NCI-H2107 (cell line): ENCODE measurements around the gene PHACTR1.
"Not testable (repeated sequence)": the region's sequence is repeated elsewhere in the genome, so short reads cannot be mapped to it uniquely, and the experiment has no call there.

Experiments used
- DNase-seq: peaks from one replicate; lab custom pipeline; 2025; lab: John Stamatoyannopoulos, UW

The PHACTR1 gene

GRCh38 chr6:12903246-12903645 is 186.7 kb downstream of the PHACTR1 start:
- DNase-seq = no peak

DNA sequence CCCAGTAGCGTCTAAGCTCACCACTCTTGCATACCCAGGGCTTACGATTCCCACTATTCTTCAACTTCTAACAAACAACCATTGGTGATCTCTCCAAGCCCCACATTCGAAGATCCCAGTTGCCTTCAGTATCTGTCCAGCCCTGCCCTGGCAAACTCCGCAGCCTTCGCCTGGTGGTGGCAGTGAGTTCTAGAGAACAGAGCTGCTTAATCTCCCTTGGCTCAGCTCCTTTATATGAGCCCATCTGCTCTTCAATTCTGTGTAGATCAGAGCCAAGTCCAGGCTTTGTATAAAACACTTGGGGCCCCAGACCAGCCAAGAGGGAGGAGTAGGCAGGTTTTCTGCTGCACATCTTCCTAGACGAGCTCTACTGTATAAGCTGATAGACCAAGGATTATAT is 193.3 kb downstream of the PHACTR1 start:
- no peak for DNase-seq

DNA sequence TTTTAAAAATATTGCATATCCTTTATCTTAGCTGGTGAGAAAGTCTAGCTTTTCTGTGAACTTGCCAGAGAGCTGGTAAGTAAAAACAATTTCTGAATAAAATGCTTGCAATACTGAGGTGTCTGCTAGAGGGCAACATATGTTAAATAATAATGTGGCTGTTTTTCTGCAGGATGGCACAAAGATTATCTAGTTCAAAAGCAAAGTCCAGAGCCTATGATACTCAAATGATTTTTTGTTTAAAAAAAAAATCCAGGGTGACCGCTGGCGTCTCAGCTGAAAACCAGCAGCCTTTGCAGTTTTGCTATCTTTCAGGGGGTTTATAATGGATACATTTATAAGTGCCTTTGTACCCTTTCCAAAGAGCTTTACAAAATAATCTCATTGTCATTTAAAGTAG is 194.9 kb downstream of the PHACTR1 start:
- no peak for DNase-seq

GRCh38 chr6:12913201-12913600 is 196.6 kb downstream of the PHACTR1 start:
- no peak for DNase-seq

DNA sequence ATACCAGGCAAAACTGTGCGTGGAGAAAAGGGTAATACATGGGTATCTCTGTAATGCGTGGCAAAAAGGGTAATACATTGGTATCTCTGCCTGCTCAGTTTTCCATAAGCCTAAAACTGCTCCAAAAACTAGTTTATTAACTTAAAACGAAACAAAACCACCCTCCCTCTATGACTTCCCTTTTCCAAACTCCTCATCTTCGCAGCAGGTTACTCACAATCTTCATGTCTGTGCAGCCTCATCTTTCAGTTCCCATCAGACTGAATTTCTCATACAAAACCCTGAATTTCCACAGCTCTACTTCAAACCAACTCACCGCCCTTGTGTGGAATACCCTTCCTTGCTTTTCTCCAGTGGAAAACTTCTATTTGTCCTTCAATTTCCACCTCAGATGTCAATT is 199.4 kb downstream of the PHACTR1 start:
- DNase-seq = no peak

DNA sequence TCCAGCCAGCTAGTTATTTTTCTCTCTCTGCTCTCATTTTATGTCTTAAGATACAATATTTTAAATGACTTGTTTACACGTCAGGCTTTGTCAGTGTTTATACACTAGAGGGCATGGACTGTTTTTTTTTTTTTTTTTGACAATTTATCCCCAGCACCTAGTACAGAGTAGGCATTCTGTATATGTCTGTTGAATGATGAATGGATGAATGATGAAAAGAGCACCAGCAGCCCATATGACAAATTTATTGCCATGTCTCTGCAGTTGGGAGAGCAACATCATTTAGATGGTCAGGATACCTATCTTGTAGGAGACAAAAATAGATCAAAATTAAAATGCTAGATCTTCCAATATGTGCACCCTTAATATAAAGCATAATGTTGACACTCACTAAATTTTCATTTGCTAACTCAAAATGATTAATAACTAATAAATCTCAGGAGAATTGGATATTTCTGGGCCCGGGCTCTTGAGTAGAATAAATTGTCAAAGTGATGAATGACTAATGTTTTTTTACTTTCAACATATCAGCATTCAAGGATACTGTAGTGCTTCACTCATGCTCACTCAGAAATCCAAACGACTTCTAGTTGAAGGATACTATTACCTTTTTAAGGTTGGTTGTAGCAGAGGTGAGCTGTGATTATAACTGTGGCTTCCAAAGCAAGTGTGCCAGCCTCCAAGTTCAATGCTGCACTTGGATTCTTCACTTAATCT is 200.0 kb downstream of the PHACTR1 start:
- no peak for DNase-seq

DNA sequence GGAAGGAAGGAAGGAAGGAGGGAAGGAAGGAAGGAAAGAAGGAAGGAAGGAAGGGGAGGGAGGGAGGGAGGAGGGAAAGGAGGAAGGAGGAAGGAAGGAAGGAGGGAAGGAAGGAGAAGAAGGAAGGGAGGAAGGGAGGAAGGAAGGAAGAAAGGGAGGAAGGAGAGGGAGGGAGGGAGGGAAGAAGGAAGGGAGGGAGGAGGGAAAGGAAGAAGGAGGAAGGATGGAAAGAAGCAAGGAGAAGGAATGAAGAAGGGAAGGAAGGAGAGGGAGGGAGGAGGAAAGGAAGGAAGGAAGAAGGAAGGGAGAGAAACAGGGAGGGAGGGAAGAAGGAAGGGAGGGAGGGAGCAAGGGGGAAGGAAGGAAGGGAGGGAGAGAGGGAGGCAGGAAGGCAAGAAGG is 204.9 kb downstream of the PHACTR1 start:
- no peak for DNase-seq

- no peak for DNase-seq
Observed at GRCh38 chr6:12923644-12924235, 207.2 kb downstream of the PHACTR1 start.

DNA sequence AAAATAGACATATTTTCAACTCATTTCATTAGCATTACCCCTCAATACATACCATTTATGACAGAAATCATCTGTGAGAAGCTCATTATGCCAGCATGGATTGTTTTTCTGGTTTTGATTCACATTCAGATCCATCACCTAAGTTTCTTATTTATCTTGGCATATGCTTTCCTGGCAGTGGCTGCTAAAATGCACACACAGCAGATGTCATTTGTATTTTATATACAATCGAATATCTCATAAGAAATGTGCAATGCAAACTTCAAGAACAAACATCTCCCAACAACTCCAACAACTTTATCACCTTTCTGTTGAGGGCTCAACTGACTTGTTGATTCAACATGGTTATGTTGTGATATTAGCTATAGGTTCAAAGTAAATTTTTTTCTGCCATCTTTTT is 208.3 kb downstream of the PHACTR1 start:
- DNase-seq = no peak

DNA sequence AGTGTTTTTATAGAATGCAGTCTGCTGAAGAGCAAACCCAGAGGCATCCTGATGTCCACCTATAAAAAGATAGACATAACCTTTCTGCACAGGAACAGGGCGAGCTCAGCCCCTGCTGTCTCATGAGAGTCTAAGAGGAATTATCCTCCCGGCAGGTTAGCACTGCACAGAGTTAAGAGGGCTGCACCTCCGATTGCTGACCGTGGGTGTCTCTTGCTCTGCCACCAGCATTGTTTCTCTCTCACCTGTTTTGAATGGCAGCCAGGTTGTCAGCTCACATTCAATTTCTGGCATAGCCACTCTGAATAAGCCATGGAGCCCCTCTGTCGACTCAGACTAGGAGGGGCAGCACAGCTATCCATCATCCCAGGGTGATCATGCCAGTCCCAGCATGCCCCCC is 211.2 kb downstream of the PHACTR1 start:
- no peak for DNase-seq

GRCh38 chr6:12929678-12930077 is 213.1 kb downstream of the PHACTR1 start:
- no peak for DNase-seq

DNA sequence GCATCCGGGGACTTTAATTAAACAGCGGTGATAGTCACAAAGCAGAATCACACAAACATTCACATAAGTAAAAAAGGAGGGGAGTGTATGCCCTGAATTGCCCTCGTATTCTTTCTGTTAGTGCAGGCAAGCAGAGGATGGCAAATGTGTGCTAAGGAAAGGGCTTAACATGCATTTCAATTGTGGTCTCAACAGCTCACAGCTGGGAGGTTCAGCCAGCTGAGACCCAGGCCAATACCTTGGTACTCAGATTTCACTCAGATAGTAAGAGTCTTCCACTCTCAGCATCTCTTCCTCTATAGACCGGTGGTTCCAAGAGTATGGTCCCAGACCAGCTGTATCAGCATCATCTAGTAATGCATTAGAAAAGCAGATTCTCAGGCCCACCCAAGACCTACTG is 215.1 kb downstream of the PHACTR1 start:
- no peak for DNase-seq

DNA sequence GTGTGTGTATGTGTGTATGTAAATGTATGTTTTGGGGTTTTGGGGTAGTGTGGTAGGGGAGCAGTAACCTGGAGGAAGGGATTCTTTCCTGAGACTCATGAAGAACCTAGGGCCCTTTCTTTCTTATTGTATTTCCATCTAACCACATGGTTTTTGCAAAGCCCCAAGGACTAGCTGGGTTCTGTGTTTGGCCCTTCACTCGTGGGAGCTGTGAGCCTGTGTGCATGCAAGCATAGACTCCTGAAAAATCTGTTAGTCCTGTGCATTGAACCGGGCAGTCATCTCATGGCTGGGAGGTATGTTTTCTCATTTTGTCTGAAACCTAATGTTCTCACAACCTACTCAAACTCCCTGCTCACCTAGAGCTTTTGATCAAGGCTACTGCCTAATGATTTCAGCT is 219.1 kb downstream of the PHACTR1 start:
- DNase-seq = no peak

- DNase-seq = no peak
Observed at GRCh38 chr6:12937971-12938370, 221.4 kb downstream of the PHACTR1 start.

DNA sequence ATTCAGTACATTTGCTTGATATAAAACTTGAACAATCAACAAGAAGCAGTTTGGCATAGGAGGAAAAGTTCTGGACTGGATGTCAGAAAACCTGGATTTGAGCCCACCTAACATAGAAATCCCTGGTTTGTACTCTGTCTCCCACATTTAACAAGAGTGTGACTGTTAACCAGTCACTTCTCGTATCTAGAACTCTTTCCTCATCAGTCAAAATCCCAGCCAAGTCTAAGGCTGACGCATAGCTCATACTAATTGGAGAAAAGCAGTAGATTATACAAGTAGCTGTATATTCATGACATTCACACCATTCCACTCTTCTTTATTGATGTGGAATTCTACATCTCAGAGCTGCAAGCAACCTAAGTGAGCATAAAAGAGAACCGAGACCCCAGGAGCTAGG is 222.7 kb downstream of the PHACTR1 start:
- DNase-seq = no peak

GRCh38 chr6:12941422-12941821 is 224.9 kb downstream of the PHACTR1 start:
- no peak for DNase-seq

GRCh38 chr6:12943549-12943948 is 227.0 kb downstream of the PHACTR1 start:
- no peak for DNase-seq

- no peak for DNase-seq
Observed at GRCh38 chr6:12944001-12944400, 227.4 kb downstream of the PHACTR1 start.

- DNase-seq = not testable (repeated sequence)
Observed at GRCh38 chr6:12944528-12944927, 228.0 kb downstream of the PHACTR1 start.

- no peak for DNase-seq
Observed at GRCh38 chr6:12947151-12947871, 230.7 kb downstream of the PHACTR1 start.

DNA sequence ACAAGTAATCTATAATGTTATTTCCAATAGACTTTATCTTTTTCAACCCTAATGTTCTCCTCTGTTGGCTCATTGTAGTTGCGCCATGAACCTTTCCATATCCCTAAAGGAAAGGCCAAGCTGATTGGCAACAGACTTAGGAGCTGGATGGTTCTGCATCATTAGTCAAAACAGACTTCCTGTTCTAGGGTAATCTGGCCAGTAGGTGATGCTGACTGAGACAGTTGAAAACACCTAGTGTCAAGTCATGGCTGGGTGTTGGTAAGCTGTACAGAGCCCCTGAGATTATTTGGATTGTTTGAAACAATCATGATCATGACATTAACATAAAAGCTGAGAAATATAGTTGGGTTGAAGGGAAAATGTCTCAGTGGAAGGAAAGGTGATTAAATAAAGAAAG is 231.4 kb downstream of the PHACTR1 start:
- no peak for DNase-seq

DNA sequence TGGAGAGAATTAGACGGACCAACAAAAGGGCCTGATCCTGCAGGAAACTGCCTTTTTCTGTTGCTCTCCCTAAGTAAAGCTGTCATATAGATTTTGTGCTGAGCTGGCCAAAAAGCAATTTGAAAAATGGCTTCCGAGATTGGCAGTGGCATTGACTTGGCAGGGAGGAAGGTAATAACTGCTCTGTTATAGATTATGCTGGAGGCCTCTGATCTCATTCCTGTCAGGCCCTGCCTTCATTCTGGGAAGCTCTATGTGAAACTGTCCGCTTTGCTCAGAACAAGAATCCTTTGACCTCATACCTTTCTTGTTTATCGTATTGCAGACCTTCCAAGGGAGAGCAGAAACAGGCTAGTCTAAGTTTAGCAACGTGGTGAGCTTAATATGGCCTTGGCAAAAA is 234.4 kb downstream of the PHACTR1 start:
- DNase-seq = no peak

DNA sequence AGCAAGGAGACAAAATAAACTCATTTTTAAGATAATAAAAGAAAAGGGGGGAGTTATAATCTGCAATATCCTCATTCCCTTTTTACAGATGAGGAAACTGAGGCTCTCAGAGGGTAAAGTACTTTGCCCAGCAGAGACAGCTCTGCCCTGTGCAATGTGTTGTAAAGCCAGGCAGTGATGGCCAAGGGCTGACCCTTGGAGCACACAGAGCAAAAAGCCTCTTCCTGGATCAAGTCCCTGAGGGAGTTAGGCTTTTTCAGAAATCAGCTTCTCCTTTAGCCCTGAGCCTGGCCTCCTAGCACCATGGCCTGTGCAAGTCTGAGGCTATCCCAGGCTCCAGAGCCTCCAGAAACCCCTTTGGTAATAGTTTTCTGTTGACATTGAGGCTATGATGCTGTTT is 234.8 kb downstream of the PHACTR1 start:
- DNase-seq = no peak
